HepG2 (cell line): ENCODE data around the gene DNM1. TPM values are rescaled to one million over a fixed set of nuclear protein-coding genes. Genes with fewer than 3 reads are reported as not detected.

Source experiments
- ATF3 ChIP-seq: sonication (generic); formaldehyde crosslinking; IDR thresholded peaks from 2 replicates; pipeline ENCODE4 v1.4.0; 2020; ENCODE audit warnings: missing genetic modification reagents
- CBFB ChIP-seq: sonication (generic); formaldehyde crosslinking; IDR thresholded peaks from 2 replicates; pipeline ENCODE4 v1.4.0; 2020; ENCODE audit warnings: missing genetic modification reagents
- FOXO4 ChIP-seq: sonication (generic); formaldehyde crosslinking; conservative IDR thresholded peaks from 2 replicates; pipeline ENCODE4 v1.8.1; 2023; ENCODE audit warnings: missing genetic modification reagents
- KLF11 ChIP-seq: IDR thresholded peaks from 2 replicates; pipeline ENCODE4 v1.6.1; 2016; ENCODE audit warnings: missing compliant biosample characterization
- MATR3 ChIP-seq: sonication (generic); formaldehyde crosslinking; IDR thresholded peaks from 2 replicates; pipeline ENCODE4 v1.4.0; 2020; ENCODE audit warnings: missing genetic modification reagents
- MYNN ChIP-seq: sonication (generic); formaldehyde crosslinking; IDR thresholded peaks from 2 replicates; pipeline ENCODE4 v1.4.0; 2020; ENCODE audit warnings: mild to moderate bottlenecking, low read depth, missing genetic modification reagents
- PHF20 ChIP-seq: sonication (generic); formaldehyde crosslinking; IDR thresholded peaks from 2 replicates; pipeline ENCODE4 v1.5.0; 2020; ENCODE audit warnings: mild to moderate bottlenecking, missing genetic modification reagents
- POGZ ChIP-seq: sonication (generic); formaldehyde crosslinking; IDR thresholded peaks from 2 replicates; pipeline ENCODE4 v1.4.0; 2020; ENCODE audit warnings: mild to moderate bottlenecking, missing genetic modification reagents
- REXO4 ChIP-seq: sonication (generic); formaldehyde crosslinking; IDR thresholded peaks from 2 replicates; pipeline ENCODE4 v1.8.0; 2022; ENCODE audit warnings: missing genetic modification reagents, mild to moderate bottlenecking, borderline replicate concordance
- SNAI1 ChIP-seq: sonication (generic); formaldehyde crosslinking; IDR thresholded peaks from 2 replicates; pipeline ENCODE4 v1.5.0; 2020; ENCODE audit warnings: mild to moderate bottlenecking, missing genetic modification reagents, borderline replicate concordance
- STAT5B ChIP-seq: sonication (generic); formaldehyde crosslinking; IDR thresholded peaks from 2 replicates; pipeline ENCODE4 v1.4.0; 2020; ENCODE audit warnings: missing genetic modification reagents
- THAP11 ChIP-seq: IDR thresholded peaks from 2 replicates; pipeline ENCODE4 v1.6.1; 2016; ENCODE audit warnings: missing biosample characterization, missing genetic modification reagents
- UBTF ChIP-seq: sonication (generic); formaldehyde crosslinking; IDR thresholded peaks from 2 replicates; pipeline ENCODE4 v1.4.0; 2020; ENCODE audit warnings: mild to moderate bottlenecking, missing genetic modification reagents
- ZBTB4 ChIP-seq: sonication (generic); formaldehyde crosslinking; IDR thresholded peaks from 2 replicates; pipeline ENCODE4 v1.4.0; 2020; ENCODE audit warnings: missing genetic modification reagents, mild to moderate bottlenecking, borderline replicate concordance
- ZNF562 ChIP-seq: sonication (generic); formaldehyde crosslinking; IDR thresholded peaks from 2 replicates; pipeline ENCODE4 v1.8.0; 2022; ENCODE audit warnings: missing genetic modification reagents, borderline replicate concordance
- ZNF570 ChIP-seq: sonication (generic); formaldehyde crosslinking; IDR thresholded peaks from 2 replicates; pipeline ENCODE4 v1.4.0; 2020; ENCODE audit warnings: mild to moderate bottlenecking, missing genetic modification reagents, borderline replicate concordance
- ZNF607 ChIP-seq: sonication (generic); formaldehyde crosslinking; IDR thresholded peaks from 2 replicates; pipeline ENCODE4 v1.5.1; 2020; ENCODE audit warnings: missing genetic modification reagents, mild to moderate bottlenecking, borderline replicate concordance
- ZNF703 ChIP-seq: sonication (generic); formaldehyde crosslinking; IDR thresholded peaks from 2 replicates; pipeline ENCODE4 v1.5.1; 2020; ENCODE audit warnings: missing genetic modification reagents, mild to moderate bottlenecking, moderate library complexity, borderline replicate concordance
- ZSCAN25 ChIP-seq: sonication (generic); formaldehyde crosslinking; IDR thresholded peaks from 2 replicates; pipeline ENCODE4 v1.8.0; 2022; ENCODE audit warnings: mild to moderate bottlenecking, missing genetic modification reagents
- polyA plus RNA-seq, 8 experiments: library from polyadenylated mRNA; depleted of rRNA in 3 of 8; stranded (reverse) in 7 of 8; unstranded in 1 of 8; fragments of >200 nt; fragmentation: Illumina TruSeq in 4 of 8; extraction: Trizol in 4 of 8; gene quantifications; 2 replicates each; pipeline versions ENCODE4 v1.2.1 to v1.2.3, GENCODE V29; 2011 to 2016; ENCODE audit warnings: low read depth in 4 of 8, missing spikeins in 1 of 8, mixed read lengths in 1 of 8; ENCODE audit not compliant: insufficient read depth in 1 of 8
- total RNA-seq, 5 experiments: library from RNA; depleted of rRNA; stranded (reverse); fragments of >200 nt; fragmentation: Illumina TruSeq; extraction: Trizol; gene quantifications; 2 replicates each; pipeline ENCODE4 v1.2.3, GENCODE V29; 2016; ENCODE audit warnings: low read depth in 1 of 5
- TF ChIP-seq, protein P1 (sequence below): sonication (generic); formaldehyde crosslinking; IDR thresholded peaks from 2 replicates; pipeline ENCODE4 v1.4.0; 2020; ENCODE audit warnings: missing genetic modification reagents

DNM1 gene
- total and polyA plus RNA-seq, 2 of the 13 experiments (the other 11 are each of a cell fraction or from before 2014, with no cell fraction given) = 0.13 to 0.58 TPM

DNA sequence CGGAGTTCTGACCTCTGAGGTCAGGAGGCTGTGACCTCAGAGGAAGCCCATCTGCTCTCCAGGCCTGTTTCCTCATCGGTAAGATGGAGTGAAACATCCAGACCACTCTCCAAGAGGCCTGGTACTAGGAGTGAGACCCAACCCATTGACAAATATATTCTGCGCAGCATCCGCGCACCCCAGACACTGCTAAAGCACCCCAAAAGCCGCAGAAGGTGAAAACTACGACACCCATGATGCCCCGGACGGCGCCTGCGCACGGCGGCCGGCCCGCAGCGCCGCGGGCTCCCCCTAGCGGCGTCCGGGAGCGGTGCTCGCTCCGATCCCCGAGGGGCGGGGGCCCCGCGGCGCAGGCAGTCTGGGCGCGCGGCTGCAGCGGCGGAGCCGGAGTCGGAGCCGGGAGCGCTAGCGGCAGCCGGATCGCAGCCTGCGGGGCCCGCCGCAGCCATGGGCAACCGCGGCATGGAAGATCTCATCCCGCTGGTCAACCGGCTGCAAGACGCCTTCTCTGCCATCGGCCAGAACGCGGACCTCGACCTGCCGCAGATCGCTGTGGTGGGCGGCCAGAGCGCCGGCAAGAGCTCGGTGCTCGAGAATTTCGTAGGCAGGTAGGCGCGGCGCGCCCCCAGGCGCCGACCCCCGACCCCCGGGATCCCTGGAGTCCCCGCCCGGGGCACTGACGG is at the start of gene DNM1 (continued):
- TF ChIP-seq ZBTB4 (no peak), MATR3 (CRISPR knock-in tag) (no peak), THAP11 (peak; percentile 98), ZNF607 (CRISPR knock-in tag) (no peak), POGZ (CRISPR knock-in tag) (no peak), SNAI1 (CRISPR knock-in tag) (no peak), UBTF (CRISPR knock-in tag) (peak; percentile 57; the same call in 1 of the 2 replicates), ZNF562 (CRISPR knock-in tag) (no peak), CBFB (no peak), KLF11 (CRISPR knock-in tag) (no peak), MYNN (no peak), ZNF570 (CRISPR knock-in tag) (no peak), REXO4 (CRISPR knock-in tag) (no peak), ATF3 (CRISPR knock-in tag) (no peak), ZNF703 (no peak), STAT5B (no peak), ZSCAN25 (CRISPR knock-in tag) (0 out of 2 replicates have a peak, but pooled peaks have one; percentile 22), PHF20 (no peak), FOXO4 (CRISPR knock-in tag) (no peak)
- TF ChIP-seq, protein P1, sequence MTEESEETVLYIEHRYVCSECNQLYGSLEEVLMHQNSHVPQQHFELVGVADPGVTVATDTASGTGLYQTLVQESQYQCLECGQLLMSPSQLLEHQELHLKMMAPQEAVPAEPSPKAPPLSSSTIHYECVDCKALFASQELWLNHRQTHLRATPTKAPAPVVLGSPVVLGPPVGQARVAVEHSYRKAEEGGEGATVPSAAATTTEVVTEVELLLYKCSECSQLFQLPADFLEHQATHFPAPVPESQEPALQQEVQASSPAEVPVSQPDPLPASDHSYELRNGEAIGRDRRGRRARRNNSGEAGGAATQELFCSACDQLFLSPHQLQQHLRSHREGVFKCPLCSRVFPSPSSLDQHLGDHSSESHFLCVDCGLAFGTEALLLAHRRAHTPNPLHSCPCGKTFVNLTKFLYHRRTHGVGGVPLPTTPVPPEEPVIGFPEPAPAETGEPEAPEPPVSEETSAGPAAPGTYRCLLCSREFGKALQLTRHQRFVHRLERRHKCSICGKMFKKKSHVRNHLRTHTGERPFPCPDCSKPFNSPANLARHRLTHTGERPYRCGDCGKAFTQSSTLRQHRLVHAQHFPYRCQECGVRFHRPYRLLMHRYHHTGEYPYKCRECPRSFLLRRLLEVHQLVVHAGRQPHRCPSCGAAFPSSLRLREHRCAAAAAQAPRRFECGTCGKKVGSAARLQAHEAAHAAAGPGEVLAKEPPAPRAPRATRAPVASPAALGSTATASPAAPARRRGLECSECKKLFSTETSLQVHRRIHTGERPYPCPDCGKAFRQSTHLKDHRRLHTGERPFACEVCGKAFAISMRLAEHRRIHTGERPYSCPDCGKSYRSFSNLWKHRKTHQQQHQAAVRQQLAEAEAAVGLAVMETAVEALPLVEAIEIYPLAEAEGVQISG (CRISPR knock-in tag) = peak; percentile 85
